Hepatocyte (in vitro differentiated cells): ENCODE results near the gene IL2RA.

Experiments
- CTCF ChIP-seq: fragments of 200-600 bp; sonication (generic); IDR thresholded peaks from 2 replicates; pipeline ENCODE4 v1.5.1; 2016; ENCODE audit warnings: antibody characterized with exemption, mild to moderate bottlenecking; ENCODE audit not compliant: poor library complexity
- EZH2 ChIP-seq: fragments of 200-600 bp; sonication (generic); IDR thresholded peaks from 2 replicates; pipeline ENCODE4 v1.6.1; 2016; ENCODE audit warnings: antibody characterized with exemption, mild to moderate bottlenecking, borderline replicate concordance
- EZH2phosphoT487 ChIP-seq: fragments of 200-600 bp; sonication (generic); IDR thresholded peaks from one replicate; pipeline ENCODE4 v1.6.1; 2018; ENCODE audit warnings: antibody characterized with exemption, mild to moderate bottlenecking, low read depth, moderate library complexity; ENCODE audit not compliant: unreplicated experiment, severe bottlenecking

- TF ChIP-seq CTCF: no peak
- TF ChIP-seq EZH2: no peak
- no peak for TF ChIP-seq EZH2phosphoT487
Observed at GRCh38 chr10:5989756-5990155, 72.4 kb downstream of the IL2RA start.
